ENCODE measurements around the gene KCND1. TPM values are rescaled to one million over a fixed set of nuclear protein-coding genes. Genes with fewer than 3 reads are reported as not detected.

KCND1 gene
- total and polyA plus RNA-seq, 4 donors: 0.17 to 1.1 (median 0.28) TPM

GRCh38 chrX:48976086-48976485 lies 4.4 kb upstream of the KCND1 start:
- WGBS: 83% methylated on average over 6 of the region's 6 CpGs
- peaks cover 5 to 30% (median 15%) of the 10 kb centered on the region in 4 donors for H3K36me3 ChIP-seq (ENCODE audit: control insufficient read depth in 4 of 4, insufficient read depth in 3 of 4, low read depth in 1 of 4, low read length in 3 of 4)
- DNase-seq (ENCODE audit: low spot score): no peak

More at GRCh38 chrX:48976086-48976485, 4.4 kb upstream of the KCND1 start:
- Histone ChIP-seq H3K9me3 (ENCODE audit: control insufficient read depth in 4 of 4, low read length in 3 of 4) (no peaks in the 10 kb centered on the region), H3K27ac (ENCODE audit: low read depth in 1 of 2, low read length in 2 of 2) (no peak overlapping the region), H3K4me3 (ENCODE audit: low read depth in 1 of 3, low read length in 3 of 3) (no peak overlapping the region), H3K4me1 (ENCODE audit: control insufficient read depth in 4 of 4, insufficient read depth in 4 of 4, low read length in 3 of 4) (peaks cover 3 to 8% (median 4%) of the 10 kb centered on the region in 4 donors), H3K27me3 (ENCODE audit: control insufficient read depth in 4 of 4, insufficient read depth in 4 of 4, low read length in 3 of 4) (no peaks in the 10 kb centered on the region), H3K9ac (ENCODE audit: low read depth in 1 of 2, low read length in 2 of 2) (no peak overlapping the region)
- TF ChIP-seq ZBTB33 (IDR thresholded peaks at IDR 0.05): no peak
- TF ChIP-seq RXRA (IDR thresholded peaks at IDR 0.05): no peak
- no peak for TF ChIP-seq CTCF (IDR thresholded peaks at IDR 0.05; ENCODE audit: low read depth, low read length, missing input control)
- no peak for TF ChIP-seq JUND (IDR thresholded peaks at IDR 0.05)
- TF ChIP-seq MAX (IDR thresholded peaks at IDR 0.05): no peak
- TF ChIP-seq TAF1 (conservative IDR thresholded peaks at IDR 0.05): no peak
- no peak for TF ChIP-seq EGR1 (IDR thresholded peaks at IDR 0.05; ENCODE audit: low read depth in 2 of 2)
- TF ChIP-seq NR2F2 (IDR thresholded peaks at IDR 0.05): no peak
- no peak for TF ChIP-seq REST (IDR thresholded peaks at IDR 0.05)
- no peak for TF ChIP-seq YY1 (IDR thresholded peaks at IDR 0.05)
- no peak for TF ChIP-seq RAD21 (IDR thresholded peaks at IDR 0.05)
- TF ChIP-seq SP1 (IDR thresholded peaks at IDR 0.05): no peak
